Renal cortical epithelial cell (primary cell): ENCODE results near the gene DAZL. TPM values are rescaled to one million over a fixed set of nuclear protein-coding genes. Genes with fewer than 3 reads are reported as not detected.
"Not testable (repeated sequence)": the region's sequence is repeated elsewhere in the genome, so short reads cannot be mapped to it uniquely, and the experiment has no call there.

Source experiments
- DNase-seq: peaks from one replicate; pipeline ENCODE4 v3.0.0-alpha.2; 2011; ENCODE audit warnings: low read depth
- total RNA-seq: library from RNA; depleted of rRNA; stranded (reverse); fragments of >200 nt; gene quantifications from 2 replicates; pipeline ENCODE4 v1.2.3, GENCODE V29; 2014

DAZL gene
- 0.17 TPM in 1 of 2 replicates, not detected in the other for total RNA-seq

DNA sequence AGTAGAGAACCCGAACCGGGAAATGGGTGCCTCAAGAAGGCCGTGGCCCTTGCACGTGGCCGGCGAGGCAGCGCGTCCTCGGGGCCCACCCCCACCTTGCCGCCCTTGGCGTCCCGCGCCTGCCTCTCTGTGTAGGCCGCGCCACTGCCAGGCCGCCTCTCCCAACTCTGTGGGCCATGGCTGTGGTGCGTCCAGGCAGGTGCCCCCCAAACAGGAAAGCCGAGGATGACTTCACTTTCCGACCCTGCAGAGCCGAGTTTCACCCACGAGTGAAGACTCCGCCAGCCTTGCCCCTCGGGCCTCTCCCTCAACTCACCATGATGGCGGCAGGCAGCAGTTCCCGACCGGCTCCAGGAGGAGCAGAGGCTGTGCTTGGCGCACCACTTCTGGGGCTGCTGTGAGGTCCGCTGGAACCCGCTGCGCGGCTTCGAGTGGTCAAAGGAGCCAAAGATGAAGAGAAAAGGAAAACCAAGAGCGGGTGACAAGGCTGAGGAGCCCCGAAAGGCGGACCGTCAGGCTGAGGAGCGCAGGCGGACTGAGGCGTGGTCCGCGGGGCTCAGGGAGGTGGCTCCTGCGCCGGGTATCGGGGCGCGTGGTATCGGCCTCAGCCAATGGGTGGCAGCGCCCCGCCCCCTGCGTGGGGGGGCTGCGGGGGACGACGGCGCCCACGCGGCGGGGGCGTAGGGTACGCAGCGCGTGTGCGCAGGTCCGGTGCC is at the start of gene DAZL:
Gene DAZL, minus strand, starts transcription at position 537 of the 716 bp plus-strand sequence. Its CDS starts 218 bp downstream, at position 319.
- no peak for DNase-seq

GRCh38 chr3:16654976-16655375 is 49.8 kb upstream of the DAZL start:
- DNase-seq, result no peak

DNA sequence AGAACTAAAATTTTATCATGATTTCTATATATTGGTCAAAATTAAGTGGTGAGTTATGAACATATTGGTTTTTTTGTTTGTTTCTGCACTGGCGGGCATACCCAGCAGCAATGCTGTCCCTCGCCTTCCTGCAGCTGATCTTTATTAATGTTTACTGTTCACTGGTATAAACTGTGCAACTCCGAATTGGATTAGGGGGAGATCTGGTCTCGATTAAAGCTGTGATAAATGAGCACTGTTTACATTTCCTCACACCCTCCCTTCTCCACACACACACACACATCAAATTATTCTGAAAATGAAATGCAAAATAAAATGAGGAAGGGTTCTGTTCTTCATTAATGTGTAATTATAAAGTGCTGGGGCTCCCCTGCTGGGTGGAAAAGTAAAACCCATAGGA is 48.5 kb upstream of the DAZL start:
- DNase-seq, result no peak

- no peak for DNase-seq
Measured at GRCh38 chr3:16647668-16648067, 42.4 kb upstream of the DAZL start.

GRCh38 chr3:16639806-16640205 is 34.6 kb upstream of the DAZL start:
- DNase-seq, result no peak

GRCh38 chr3:16633948-16634347 is 28.7 kb upstream of the DAZL start:
- DNase-seq, result no peak

DNA sequence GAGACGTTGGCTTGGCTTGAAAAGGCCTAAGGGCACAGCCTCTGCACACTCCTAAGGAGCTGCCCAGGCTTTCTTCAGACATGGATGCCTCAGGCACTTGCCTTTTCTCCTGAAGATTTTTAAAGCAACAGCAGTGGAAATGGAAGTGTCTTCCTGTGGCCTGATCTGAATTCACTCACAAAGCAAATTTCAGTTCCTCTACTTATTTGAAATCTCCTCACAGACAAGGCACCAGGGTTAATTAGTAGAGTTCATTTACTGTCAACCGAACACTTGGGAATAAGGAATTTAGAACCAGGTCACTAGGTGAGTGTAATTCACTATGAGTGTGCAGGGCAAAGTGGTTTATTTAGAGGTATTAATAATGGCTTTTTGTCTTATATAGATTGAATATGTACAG is 27.2 kb upstream of the DAZL start:
- DNase-seq, result no peak

GRCh38 chr3:16618721-16619120 is 13.5 kb upstream of the DAZL start:
- peak; percentile 38 for DNase-seq

DNA sequence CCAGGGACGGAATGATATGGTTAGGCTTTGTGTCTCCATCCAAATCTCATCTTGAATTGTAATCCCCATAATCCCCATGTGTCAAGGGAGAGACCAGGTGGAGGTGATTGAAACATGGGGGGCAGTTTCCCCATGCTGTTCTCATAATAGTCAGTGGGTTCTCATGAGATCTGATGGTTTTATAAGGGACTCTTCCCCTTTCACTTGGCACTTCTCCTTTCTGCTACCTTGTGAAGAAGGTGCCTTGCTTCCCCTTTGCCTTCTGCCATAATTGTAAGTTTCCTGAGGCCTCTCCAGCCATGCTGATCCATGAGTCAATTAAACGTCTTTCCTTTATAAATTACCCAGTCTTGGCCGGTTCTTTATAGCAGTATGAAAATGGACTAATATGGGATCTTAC is 11.9 kb upstream of the DAZL start:
- DNase-seq, result not testable (repeated sequence)

- DNase-seq, result no peak
Measured at GRCh38 chr3:16616083-16616482, 10.9 kb upstream of the DAZL start.

DNA sequence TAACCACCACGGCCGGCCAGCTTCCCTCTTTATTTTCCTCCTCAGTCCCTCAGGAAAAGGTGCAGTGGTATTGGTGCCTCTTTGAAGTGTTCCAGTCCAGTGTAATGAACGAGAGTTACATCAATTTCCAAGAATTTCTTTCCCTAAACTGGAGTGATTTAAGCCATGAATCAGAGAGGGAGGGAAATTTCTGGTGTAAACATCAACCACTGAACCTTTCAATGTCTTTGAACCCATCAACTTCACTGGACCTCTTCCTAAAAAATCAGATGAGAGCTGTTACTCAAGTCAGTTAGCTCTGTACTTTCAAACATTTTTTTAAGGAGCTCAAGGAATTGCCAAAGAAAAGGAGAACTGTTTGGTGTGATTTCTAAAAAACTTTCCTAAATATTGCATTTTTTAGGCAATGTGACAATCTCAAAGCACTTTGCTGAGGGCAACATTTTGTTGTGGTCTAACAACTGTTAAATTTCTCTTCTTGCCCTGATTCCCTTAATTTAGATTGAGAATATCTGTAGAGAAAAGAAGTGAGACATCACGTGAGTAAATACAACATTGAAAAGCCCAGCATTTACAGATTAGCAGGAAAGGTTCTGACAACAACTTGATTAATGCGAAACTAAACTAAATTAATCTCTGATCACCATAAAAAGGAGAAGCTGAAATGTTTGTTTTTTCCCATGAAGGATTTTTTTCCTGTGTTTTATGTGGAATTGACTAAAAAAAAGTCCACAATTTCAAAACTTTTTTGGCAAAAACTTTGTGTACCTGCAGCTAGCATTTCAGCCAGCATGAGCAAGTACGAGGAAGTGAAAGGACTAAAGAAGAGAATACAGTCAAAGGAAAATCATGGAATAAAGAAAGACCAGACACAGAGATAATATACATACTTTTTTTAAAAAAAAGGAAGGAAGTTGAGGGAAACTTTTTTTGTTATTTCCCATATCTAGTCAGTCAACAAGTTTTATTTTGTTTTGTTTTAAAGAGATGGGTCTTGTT is 9.1 kb upstream of the DAZL start:
- DNase-seq, result peak; percentile 41

GRCh38 chr3:16609927-16610580 is 4.8 kb upstream of the DAZL start:
- peak; percentile 49 for DNase-seq

- no peak for DNase-seq
Measured at GRCh38 chr3:16608816-16609215, 3.6 kb upstream of the DAZL start.

DNA sequence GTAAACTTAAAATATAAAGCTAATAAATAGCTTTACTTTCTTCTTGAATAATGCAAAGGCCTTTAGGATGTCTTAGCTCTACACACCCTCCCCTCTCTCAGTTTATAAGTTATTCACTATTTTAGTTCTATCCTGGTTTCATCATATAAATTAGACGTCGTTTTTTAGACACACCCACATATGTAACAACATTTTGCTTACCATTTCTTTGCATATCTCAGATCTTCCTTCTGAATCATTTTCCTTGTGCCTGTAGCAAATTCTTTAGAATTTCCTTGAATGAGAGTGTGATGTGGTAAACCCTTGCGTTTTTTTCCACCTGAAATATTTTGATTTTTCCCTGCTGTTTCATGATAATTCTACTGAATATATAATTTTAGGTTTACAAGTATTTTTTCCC is 2.5 kb upstream of the DAZL start:
- DNase-seq, result no peak

- peak; percentile 28 for DNase-seq
Measured at GRCh38 chr3:16606398-16606797, 1.2 kb upstream of the DAZL start.

- no peak for DNase-seq
Measured at GRCh38 chr3:16605966-16606365, 743 bp upstream of the DAZL start.

DNA sequence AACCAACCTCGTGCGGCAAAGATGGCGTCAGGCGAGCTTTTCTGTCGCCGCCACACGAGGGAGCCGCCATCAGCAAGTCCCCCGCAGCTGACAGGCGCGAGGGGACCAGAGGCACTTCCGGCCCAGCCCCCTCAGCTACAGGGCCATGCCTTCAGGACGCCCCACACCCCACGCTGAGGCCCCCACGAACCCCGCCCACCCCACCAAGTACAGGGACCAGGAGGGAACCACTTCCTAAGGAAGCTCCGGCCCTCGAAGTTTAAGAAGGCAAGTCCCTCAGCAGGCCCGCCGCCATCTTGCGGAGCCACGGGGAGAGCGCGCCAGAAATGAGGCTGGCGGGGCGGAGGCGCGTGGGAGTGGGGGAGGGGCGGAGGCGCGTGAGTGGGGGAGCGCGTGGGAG is 790 bp downstream of the DAZL start:
- DNase-seq, result no peak

DNA sequence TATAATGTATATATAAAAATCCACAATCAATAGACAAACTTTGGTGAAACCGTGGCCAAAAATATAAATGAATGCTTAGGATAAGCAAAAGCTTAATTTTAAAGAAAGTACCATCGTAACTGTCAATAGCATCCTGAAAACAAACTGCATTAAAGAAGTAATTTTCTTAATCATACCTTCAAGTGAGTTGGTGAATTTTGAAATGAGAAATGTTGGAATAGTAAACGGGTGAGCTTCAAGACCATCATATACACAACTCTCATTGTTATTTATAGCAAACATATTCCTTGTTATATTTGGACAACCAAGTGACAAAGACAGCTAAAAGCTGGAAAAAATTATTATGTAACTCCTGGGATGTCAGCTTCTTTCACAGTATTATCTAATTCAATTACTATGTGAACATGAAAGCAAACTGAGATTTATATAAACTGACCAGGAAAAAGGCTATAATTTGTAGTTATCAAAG is 3.7 kb downstream of the DAZL start:
- DNase-seq, result no peak

GRCh38 chr3:16600780-16601536 is 4.3 kb downstream of the DAZL start:
- DNase-seq, result peak; percentile 72

DNA sequence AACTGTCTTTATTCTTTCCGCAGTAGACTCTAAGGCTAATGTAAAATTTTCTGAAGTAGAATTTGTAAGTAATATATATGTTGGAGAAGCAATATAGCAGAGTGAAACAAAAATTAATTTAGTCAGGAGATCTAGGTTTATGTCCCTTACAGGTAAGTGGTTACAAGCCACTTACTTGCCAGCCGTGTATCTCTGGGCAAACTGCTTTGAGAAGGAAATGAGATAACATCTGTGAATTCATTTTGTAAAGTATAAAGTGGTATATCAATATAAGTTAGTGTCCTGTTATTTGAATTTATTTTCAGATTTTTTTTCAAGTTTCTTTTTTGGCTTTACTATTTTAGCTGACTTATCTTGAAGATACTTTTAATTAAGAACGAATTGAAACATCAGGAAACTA is 5.5 kb downstream of the DAZL start:
- no peak for DNase-seq

DNA sequence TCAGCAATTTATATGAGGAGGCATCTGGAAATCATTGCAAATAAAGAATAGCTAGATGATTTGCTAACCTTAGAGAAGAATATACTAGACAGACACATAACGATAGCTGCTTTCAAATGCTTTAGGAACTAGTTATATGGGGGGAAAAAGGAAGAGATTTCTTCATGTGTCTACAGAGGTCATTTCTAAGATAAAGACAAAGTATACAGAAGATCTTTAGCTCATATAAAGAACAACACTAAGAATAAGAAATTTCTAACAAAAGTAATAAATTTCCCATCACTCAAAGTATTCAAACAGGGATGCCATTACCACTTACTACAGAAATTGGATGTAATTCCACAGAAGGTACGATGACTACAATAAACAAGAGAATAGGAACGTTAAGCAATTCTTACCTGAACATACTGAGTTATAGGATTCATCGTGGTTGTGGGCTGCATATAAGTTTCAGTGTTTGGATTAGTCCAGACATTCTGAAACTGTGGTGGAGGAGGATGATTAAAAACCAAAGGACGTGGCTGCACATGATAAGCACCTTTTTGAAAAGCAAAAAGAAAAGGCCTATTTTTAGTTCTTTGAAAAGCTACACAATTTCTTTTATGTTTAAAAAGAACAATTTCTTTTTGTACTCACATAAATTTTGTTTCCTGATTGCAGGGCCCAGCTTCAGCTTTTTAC is 8.7 kb downstream of the DAZL start:
- no peak for DNase-seq
